WTC11 (cell line): ENCODE data around the gene KRTAP1-4. TPM values are rescaled to one million over a fixed set of nuclear protein-coding genes. Genes with fewer than 3 reads are reported as not detected.

Experiments used
- ATAC-seq: fragments of 200-7000 bp; cut with Tn5 transposase; 2 replicates; pipeline ENCODE4 v1.10.0; 2021; ENCODE audit warnings: mild to moderate bottlenecking, moderate library complexity
- CTCF ChIA-PET: fragments of 300-600 bp; sonication (Branson Sonifier 250); formaldehyde crosslinking; loops from one replicate; lab custom pipeline; 2021; ENCODE audit warnings: antibody characterized with exemption; lab: Charles Lee
- POLR2A ChIA-PET: fragments of 350-600 bp; sonication (Branson Sonifier 250); formaldehyde crosslinking; loops from one replicate; lab custom pipeline; 2021; ENCODE audit warnings: antibody characterized with exemption; lab: Charles Lee
- DNase-seq: peaks from one replicate; pipeline ENCODE4 v3.0.0; 2021; ENCODE audit warnings: low spot score
- H3K27ac Mint-ChIP-seq: 2 replicates; pipeline ENCODE4 v1.8.0; 2021; ENCODE audit warnings: mixed read lengths
- H3K27me3 Mint-ChIP-seq: 2 replicates; pipeline ENCODE4 v1.8.0; 2021; ENCODE audit warnings: low read depth, mild to moderate bottlenecking, moderate library complexity, mixed read lengths
- H3K36me3 Mint-ChIP-seq: 2 replicates; pipeline ENCODE4 v1.8.0; 2021; ENCODE audit warnings: mixed read lengths
- H3K4me1 Mint-ChIP-seq: 2 replicates; pipeline ENCODE4 v1.8.0; 2022; ENCODE audit warnings: mixed read lengths
- H3K4me3 Mint-ChIP-seq: 2 replicates; pipeline ENCODE4 v1.8.0; 2021; ENCODE audit warnings: mild to moderate bottlenecking, moderate library complexity, mixed read lengths
- H3K9me3 Mint-ChIP-seq: 2 replicates; pipeline ENCODE4 v1.8.0; 2021; ENCODE audit warnings: mixed read lengths
- FOXK1 ChIP-seq: sonication (generic); formaldehyde crosslinking; IDR thresholded peaks from 2 replicates; pipeline ENCODE4 v1.8.0; 2022; ENCODE audit warnings: mild to moderate bottlenecking, moderate library complexity, missing genetic modification reagents
- FOXP1 ChIP-seq: sonication (generic); formaldehyde crosslinking; IDR thresholded peaks from 2 replicates; pipeline ENCODE4 v1.8.0; 2022; ENCODE audit warnings: missing genetic modification reagents, mild to moderate bottlenecking, moderate library complexity, borderline replicate concordance
- JAZF1 ChIP-seq: fragments of 250-450 bp; sonication (Bioruptor Pico); IDR thresholded peaks from 2 replicates; pipeline ENCODE4 v1.9.0; 2021; ENCODE audit warnings: moderate library complexity, mild to moderate bottlenecking, inconsistent platforms
- JUN ChIP-seq: sonication (generic); formaldehyde crosslinking; IDR thresholded peaks from 2 replicates; pipeline ENCODE4 v1.8.0; 2023; ENCODE audit warnings: mild to moderate bottlenecking, missing genetic modification reagents
- MYBL2 ChIP-seq: sonication (generic); formaldehyde crosslinking; IDR thresholded peaks from 2 replicates; pipeline ENCODE4 v1.8.1; 2023; ENCODE audit warnings: mild to moderate bottlenecking, moderate library complexity, missing genetic modification reagents
- NFATC4 ChIP-seq: fragments of 250-450 bp; sonication (Bioruptor Pico); IDR thresholded peaks from 2 replicates; pipeline ENCODE4 v1.9.0; 2021; ENCODE audit warnings: mild to moderate bottlenecking
- NFYB ChIP-seq: sonication (generic); formaldehyde crosslinking; conservative IDR thresholded peaks from 2 replicates; pipeline ENCODE4 v1.8.0; 2022; ENCODE audit warnings: low read depth, missing genetic modification reagents
- NR3C1 ChIP-seq: sonication (generic); formaldehyde crosslinking; conservative IDR thresholded peaks from 2 replicates; pipeline ENCODE4 v1.8.1; 2023; ENCODE audit warnings: low read depth, mild to moderate bottlenecking, missing genetic modification reagents
- ZNF219 ChIP-seq: sonication (generic); formaldehyde crosslinking; IDR thresholded peaks from 2 replicates; pipeline ENCODE4 v1.8.0; 2023; ENCODE audit warnings: missing genetic modification reagents, mild to moderate bottlenecking, borderline replicate concordance
- ZNF232 ChIP-seq: sonication (generic); formaldehyde crosslinking; IDR thresholded peaks from 2 replicates; pipeline ENCODE4 v1.8.0; 2022; ENCODE audit warnings: mild to moderate bottlenecking, missing genetic modification reagents
- ZNF416 ChIP-seq: fragments of 250-450 bp; sonication (Bioruptor Pico); IDR thresholded peaks from 2 replicates; pipeline ENCODE4 v1.9.0; 2021; ENCODE audit warnings: mild to moderate bottlenecking, inconsistent platforms
- total RNA-seq: library from RNA; stranded (reverse); gene quantifications from 3 replicates; pipeline ENCODE4 v1.2.3, GENCODE V29; 2021
- TF ChIP-seq, protein P1 (sequence below): fragments of 250-450 bp; sonication (Bioruptor Pico); IDR thresholded peaks from 2 replicates; pipeline ENCODE4 v1.9.0; 2021; ENCODE audit warnings: mild to moderate bottlenecking, borderline replicate concordance
- TF ChIP-seq, protein P2 (sequence below): sonication (generic); formaldehyde crosslinking; conservative IDR thresholded peaks from 2 replicates; pipeline ENCODE4 v1.8.1; 2022; ENCODE audit warnings: mild to moderate bottlenecking, missing genetic modification reagents
- TF ChIP-seq, protein P3 (sequence below): fragments of 250-450 bp; sonication (Bioruptor Pico); IDR thresholded peaks from 2 replicates; pipeline ENCODE4 v1.9.0; 2021; ENCODE audit warnings: mild to moderate bottlenecking
- TF ChIP-seq, protein P4 (sequence below): sonication (generic); formaldehyde crosslinking; IDR thresholded peaks from 2 replicates; pipeline ENCODE4 v1.8.0; 2023; ENCODE audit warnings: missing genetic modification reagents, mild to moderate bottlenecking, borderline replicate concordance
- TF ChIP-seq, protein P5 (sequence below): sonication (generic); formaldehyde crosslinking; IDR thresholded peaks from 2 replicates; pipeline ENCODE4 v1.8.0; 2022; ENCODE audit warnings: mild to moderate bottlenecking, missing genetic modification reagents
- TF ChIP-seq, protein P6 (sequence below): sonication (generic); formaldehyde crosslinking; IDR thresholded peaks from 2 replicates; pipeline ENCODE4 v1.8.1; 2023; ENCODE audit warnings: mild to moderate bottlenecking, missing genetic modification reagents
- TF ChIP-seq, protein P7 (sequence below): sonication (generic); formaldehyde crosslinking; IDR thresholded peaks from 2 replicates; pipeline ENCODE4 v1.8.0; 2022; ENCODE audit warnings: missing genetic modification reagents
- TF ChIP-seq, protein P8 (sequence below): sonication (generic); formaldehyde crosslinking; IDR thresholded peaks from 2 replicates; pipeline ENCODE4 v1.8.0; 2022; ENCODE audit warnings: mild to moderate bottlenecking, missing genetic modification reagents

Gene KRTAP1-4
- total RNA-seq, 1 experiment from 2014 or later: not detected

DNA sequence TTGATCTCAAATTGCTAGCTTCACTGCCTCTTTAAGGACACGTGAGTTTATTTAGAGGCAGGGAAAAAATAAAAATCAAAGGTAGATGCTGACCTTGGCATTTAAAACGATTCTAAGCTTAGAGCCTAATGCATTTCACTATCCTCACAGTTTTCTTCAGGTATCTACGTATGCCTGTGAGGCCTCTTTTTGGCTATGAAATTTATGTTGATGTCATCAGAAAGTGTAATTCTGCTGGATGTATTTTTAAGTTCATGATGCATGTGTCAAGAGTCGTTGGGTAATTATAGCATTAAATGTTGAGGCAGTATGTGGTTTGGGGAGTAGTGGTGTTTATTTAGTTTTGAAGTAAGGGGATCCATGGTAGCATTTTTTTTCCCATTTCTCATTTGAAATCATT, 26.1 kb downstream of the KRTAP1-4 start (continued):
- TF ChIP-seq, protein P1, sequence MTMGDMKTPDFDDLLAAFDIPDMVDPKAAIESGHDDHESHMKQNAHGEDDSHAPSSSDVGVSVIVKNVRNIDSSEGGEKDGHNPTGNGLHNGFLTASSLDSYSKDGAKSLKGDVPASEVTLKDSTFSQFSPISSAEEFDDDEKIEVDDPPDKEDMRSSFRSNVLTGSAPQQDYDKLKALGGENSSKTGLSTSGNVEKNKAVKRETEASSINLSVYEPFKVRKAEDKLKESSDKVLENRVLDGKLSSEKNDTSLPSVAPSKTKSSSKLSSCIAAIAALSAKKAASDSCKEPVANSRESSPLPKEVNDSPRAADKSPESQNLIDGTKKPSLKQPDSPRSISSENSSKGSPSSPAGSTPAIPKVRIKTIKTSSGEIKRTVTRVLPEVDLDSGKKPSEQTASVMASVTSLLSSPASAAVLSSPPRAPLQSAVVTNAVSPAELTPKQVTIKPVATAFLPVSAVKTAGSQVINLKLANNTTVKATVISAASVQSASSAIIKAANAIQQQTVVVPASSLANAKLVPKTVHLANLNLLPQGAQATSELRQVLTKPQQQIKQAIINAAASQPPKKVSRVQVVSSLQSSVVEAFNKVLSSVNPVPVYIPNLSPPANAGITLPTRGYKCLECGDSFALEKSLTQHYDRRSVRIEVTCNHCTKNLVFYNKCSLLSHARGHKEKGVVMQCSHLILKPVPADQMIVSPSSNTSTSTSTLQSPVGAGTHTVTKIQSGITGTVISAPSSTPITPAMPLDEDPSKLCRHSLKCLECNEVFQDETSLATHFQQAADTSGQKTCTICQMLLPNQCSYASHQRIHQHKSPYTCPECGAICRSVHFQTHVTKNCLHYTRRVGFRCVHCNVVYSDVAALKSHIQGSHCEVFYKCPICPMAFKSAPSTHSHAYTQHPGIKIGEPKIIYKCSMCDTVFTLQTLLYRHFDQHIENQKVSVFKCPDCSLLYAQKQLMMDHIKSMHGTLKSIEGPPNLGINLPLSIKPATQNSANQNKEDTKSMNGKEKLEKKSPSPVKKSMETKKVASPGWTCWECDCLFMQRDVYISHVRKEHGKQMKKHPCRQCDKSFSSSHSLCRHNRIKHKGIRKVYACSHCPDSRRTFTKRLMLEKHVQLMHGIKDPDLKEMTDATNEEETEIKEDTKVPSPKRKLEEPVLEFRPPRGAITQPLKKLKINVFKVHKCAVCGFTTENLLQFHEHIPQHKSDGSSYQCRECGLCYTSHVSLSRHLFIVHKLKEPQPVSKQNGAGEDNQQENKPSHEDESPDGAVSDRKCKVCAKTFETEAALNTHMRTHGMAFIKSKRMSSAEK (CRISPR knock-in tag): no peak
- TF ChIP-seq, protein P2, sequence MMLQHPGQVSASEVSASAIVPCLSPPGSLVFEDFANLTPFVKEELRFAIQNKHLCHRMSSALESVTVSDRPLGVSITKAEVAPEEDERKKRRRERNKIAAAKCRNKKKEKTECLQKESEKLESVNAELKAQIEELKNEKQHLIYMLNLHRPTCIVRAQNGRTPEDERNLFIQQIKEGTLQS (CRISPR knock-in tag): no peak
- TF ChIP-seq ZNF219 (CRISPR knock-in tag): no peak
- TF ChIP-seq, protein P3, sequence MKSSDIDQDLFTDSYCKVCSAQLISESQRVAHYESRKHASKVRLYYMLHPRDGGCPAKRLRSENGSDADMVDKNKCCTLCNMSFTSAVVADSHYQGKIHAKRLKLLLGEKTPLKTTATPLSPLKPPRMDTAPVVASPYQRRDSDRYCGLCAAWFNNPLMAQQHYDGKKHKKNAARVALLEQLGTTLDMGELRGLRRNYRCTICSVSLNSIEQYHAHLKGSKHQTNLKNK (CRISPR knock-in tag): no peak
- TF ChIP-seq NR3C1 (CRISPR knock-in tag): no peak

DNA sequence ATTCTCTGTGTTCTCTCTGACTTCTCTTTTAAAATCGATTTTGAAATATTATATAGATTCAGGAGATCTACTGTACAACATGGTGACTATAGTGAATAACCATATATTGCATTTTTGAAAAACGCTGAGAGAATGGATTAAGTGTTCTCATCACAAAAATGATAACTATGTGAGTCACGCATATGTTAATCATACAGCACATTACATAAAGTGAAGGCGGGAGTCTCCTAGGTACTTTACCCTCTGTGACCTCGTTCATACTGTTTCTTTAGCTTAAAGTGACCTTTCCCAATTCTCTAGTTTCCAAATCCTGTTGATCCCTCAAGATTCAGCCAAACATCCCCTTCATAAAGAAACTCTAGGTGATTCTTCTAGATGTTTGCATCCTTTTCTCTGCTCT, 27.2 kb downstream of the KRTAP1-4 start:
- ATAC-seq (no peak), DNase-seq (no peak)
- Mint-ChIP-seq H3K4me1 (no peaks in the 10 kb centered on the region), H3K27ac (no peak overlapping the region), H3K36me3 (no peaks in the 10 kb centered on the region), H3K27me3 (no peaks in the 10 kb centered on the region), H3K9me3 (0 out of 2 replicates have a peak, but pooled peaks cover 7% of the 10 kb centered on the region), H3K4me3 (no peak overlapping the region)
- ChIA-PET POLR2A (no interaction called here), CTCF (no interaction called here)
- TF ChIP-seq ZNF232: no peak
- no peak for TF ChIP-seq JUN (CRISPR knock-in tag)
- no peak for TF ChIP-seq JAZF1 (CRISPR knock-in tag)
- no peak for TF ChIP-seq NFATC4 (CRISPR knock-in tag)
- TF ChIP-seq NFYB (CRISPR knock-in tag): no peak
- TF ChIP-seq, protein P4, sequence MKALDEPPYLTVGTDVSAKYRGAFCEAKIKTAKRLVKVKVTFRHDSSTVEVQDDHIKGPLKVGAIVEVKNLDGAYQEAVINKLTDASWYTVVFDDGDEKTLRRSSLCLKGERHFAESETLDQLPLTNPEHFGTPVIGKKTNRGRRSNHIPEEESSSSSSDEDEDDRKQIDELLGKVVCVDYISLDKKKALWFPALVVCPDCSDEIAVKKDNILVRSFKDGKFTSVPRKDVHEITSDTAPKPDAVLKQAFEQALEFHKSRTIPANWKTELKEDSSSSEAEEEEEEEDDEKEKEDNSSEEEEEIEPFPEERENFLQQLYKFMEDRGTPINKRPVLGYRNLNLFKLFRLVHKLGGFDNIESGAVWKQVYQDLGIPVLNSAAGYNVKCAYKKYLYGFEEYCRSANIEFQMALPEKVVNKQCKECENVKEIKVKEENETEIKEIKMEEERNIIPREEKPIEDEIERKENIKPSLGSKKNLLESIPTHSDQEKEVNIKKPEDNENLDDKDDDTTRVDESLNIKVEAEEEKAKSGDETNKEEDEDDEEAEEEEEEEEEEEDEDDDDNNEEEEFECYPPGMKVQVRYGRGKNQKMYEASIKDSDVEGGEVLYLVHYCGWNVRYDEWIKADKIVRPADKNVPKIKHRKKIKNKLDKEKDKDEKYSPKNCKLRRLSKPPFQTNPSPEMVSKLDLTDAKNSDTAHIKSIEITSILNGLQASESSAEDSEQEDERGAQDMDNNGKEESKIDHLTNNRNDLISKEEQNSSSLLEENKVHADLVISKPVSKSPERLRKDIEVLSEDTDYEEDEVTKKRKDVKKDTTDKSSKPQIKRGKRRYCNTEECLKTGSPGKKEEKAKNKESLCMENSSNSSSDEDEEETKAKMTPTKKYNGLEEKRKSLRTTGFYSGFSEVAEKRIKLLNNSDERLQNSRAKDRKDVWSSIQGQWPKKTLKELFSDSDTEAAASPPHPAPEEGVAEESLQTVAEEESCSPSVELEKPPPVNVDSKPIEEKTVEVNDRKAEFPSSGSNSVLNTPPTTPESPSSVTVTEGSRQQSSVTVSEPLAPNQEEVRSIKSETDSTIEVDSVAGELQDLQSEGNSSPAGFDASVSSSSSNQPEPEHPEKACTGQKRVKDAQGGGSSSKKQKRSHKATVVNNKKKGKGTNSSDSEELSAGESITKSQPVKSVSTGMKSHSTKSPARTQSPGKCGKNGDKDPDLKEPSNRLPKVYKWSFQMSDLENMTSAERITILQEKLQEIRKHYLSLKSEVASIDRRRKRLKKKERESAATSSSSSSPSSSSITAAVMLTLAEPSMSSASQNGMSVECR: no peak
- no peak for TF ChIP-seq FOXK1 (CRISPR knock-in tag)
- TF ChIP-seq MYBL2: no peak
- TF ChIP-seq, protein P5, sequence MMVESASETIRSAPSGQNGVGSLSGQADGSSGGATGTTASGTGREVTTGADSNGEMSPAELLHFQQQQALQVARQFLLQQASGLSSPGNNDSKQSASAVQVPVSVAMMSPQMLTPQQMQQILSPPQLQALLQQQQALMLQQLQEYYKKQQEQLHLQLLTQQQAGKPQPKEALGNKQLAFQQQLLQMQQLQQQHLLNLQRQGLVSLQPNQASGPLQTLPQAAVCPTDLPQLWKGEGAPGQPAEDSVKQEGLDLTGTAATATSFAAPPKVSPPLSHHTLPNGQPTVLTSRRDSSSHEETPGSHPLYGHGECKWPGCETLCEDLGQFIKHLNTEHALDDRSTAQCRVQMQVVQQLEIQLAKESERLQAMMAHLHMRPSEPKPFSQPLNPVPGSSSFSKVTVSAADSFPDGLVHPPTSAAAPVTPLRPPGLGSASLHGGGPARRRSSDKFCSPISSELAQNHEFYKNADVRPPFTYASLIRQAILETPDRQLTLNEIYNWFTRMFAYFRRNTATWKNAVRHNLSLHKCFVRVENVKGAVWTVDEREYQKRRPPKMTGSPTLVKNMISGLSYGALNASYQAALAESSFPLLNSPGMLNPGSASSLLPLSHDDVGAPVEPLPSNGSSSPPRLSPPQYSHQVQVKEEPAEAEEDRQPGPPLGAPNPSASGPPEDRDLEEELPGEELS (CRISPR knock-in tag): no peak
- TF ChIP-seq, protein P6, sequence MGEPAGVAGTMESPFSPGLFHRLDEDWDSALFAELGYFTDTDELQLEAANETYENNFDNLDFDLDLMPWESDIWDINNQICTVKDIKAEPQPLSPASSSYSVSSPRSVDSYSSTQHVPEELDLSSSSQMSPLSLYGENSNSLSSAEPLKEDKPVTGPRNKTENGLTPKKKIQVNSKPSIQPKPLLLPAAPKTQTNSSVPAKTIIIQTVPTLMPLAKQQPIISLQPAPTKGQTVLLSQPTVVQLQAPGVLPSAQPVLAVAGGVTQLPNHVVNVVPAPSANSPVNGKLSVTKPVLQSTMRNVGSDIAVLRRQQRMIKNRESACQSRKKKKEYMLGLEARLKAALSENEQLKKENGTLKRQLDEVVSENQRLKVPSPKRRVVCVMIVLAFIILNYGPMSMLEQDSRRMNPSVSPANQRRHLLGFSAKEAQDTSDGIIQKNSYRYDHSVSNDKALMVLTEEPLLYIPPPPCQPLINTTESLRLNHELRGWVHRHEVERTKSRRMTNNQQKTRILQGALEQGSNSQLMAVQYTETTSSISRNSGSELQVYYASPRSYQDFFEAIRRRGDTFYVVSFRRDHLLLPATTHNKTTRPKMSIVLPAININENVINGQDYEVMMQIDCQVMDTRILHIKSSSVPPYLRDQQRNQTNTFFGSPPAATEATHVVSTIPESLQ (CRISPR knock-in tag): no peak
- TF ChIP-seq ZNF416: no peak
- TF ChIP-seq, protein P7, sequence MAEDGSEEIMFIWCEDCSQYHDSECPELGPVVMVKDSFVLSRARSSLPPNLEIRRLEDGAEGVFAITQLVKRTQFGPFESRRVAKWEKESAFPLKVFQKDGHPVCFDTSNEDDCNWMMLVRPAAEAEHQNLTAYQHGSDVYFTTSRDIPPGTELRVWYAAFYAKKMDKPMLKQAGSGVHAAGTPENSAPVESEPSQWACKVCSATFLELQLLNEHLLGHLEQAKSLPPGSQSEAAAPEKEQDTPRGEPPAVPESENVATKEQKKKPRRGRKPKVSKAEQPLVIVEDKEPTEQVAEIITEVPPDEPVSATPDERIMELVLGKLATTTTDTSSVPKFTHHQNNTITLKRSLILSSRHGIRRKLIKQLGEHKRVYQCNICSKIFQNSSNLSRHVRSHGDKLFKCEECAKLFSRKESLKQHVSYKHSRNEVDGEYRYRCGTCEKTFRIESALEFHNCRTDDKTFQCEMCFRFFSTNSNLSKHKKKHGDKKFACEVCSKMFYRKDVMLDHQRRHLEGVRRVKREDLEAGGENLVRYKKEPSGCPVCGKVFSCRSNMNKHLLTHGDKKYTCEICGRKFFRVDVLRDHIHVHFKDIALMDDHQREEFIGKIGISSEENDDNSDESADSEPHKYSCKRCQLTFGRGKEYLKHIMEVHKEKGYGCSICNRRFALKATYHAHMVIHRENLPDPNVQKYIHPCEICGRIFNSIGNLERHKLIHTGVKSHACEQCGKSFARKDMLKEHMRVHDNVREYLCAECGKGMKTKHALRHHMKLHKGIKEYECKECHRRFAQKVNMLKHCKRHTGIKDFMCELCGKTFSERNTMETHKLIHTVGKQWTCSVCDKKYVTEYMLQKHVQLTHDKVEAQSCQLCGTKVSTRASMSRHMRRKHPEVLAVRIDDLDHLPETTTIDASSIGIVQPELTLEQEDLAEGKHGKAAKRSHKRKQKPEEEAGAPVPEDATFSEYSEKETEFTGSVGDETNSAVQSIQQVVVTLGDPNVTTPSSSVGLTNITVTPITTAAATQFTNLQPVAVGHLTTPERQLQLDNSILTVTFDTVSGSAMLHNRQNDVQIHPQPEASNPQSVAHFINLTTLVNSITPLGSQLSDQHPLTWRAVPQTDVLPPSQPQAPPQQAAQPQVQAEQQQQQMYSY: no peak
- TF ChIP-seq FOXP1 (CRISPR knock-in tag): no peak
- TF ChIP-seq, protein P8, sequence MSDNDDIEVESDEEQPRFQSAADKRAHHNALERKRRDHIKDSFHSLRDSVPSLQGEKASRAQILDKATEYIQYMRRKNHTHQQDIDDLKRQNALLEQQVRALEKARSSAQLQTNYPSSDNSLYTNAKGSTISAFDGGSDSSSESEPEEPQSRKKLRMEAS (CRISPR knock-in tag): no peak
